ENCODE data around the gene AQP2. TPM values are rescaled to one million over a fixed set of nuclear protein-coding genes. Genes with fewer than 3 reads are reported as not detected.

The AQP2 gene
- total and polyA plus RNA-seq, 2 donors (not counting 1 experiment from before 2014, with no cell fraction given) = not detected

- ATAC-seq (ENCODE audit: low read depth) (no peak), DNase-seq (no peak)
- intact Hi-C loops (cut with micrococcal nuclease) = no loop called here
- Histone ChIP-seq H3K79me2 (ENCODE audit: control insufficient read depth, insufficient read depth, low read length) (no peaks in the 10 kb centered on the region), H3K4me1 (ENCODE audit: control insufficient read depth in 2 of 2, insufficient read depth in 2 of 2, low read length in 2 of 2) (no peaks in the 10 kb centered on the region), H3K36me3 (replicated peaks in 1 of 2; ENCODE audit: control extremely low read depth in 1 of 2, control insufficient read depth in 1 of 2, extremely low read depth in 1 of 2, insufficient read depth in 2 of 2, low read length in 1 of 2) (no peaks in the 10 kb centered on the region), H2AFZ (ENCODE audit: insufficient read depth, low read depth, low read length, poor library complexity, severe bottlenecking) (no peak overlapping the region), H3K4me2 (replicated peaks; ENCODE audit: low read depth, low read length, poor library complexity, severe bottlenecking) (no peak overlapping the region), H3K9me3 (ENCODE audit: control extremely low read depth in 1 of 3, control insufficient read depth in 2 of 3, insufficient read depth in 1 of 3, low read length in 2 of 3) (no peaks in the 10 kb centered on the region), H3K27me3 (replicated peaks in 1 of 4; ENCODE audit: control extremely low read depth in 1 of 4, control insufficient read depth in 3 of 4, insufficient read depth in 4 of 4, low read length in 3 of 4) (no peaks in the 10 kb centered on the region), H3K9ac (ENCODE audit: low read length) (no peak overlapping the region), H3K4me3 (ENCODE audit: control extremely low read depth in 1 of 5, extremely low read depth in 1 of 5, insufficient read depth in 1 of 5, low read depth in 2 of 5, low read length in 4 of 5) (no peak overlapping the region), H3K27ac (ENCODE audit: low read length in 2 of 2) (no peak overlapping the region), H4K20me1 (ENCODE audit: control insufficient read depth, insufficient read depth, low read length, poor library complexity, severe bottlenecking) (no peaks in the 10 kb centered on the region)
- POLR2A ChIA-PET = no interaction called here
- no peak for TF ChIP-seq CTCF (IDR thresholded peaks at IDR 0.05)
- no peak for TF ChIP-seq EZH2 (IDR thresholded peaks at IDR 0.05; ENCODE audit: borderline replicate concordance, insufficient read depth, low read depth, low read length, poor library complexity, severe bottlenecking)
- CTCF ChIA-PET = no interaction called here
- Mint-ChIP-seq H3K27me3 (peaks cover 7% of the 10 kb centered on the region), H3K4me3 (no peak overlapping the region), H3K9me3 (ENCODE audit: insufficient read depth) (no peaks in the 10 kb centered on the region), H3K27ac (no peak overlapping the region), H3K4me1 (no peaks in the 10 kb centered on the region)
- WGBS (ENCODE audit: insufficient coverage) = 88% methylated on average over 1 of the region's 7 CpGs
Observed at GRCh38 chr12:49923035-49923644, 27.4 kb upstream of the AQP2 start.

GRCh38 chr12:49923880-49924556, 26.5 kb upstream of the AQP2 start:
- Mint-ChIP-seq H3K4me3 (no peak overlapping the region), H3K27ac (no peak overlapping the region), H3K4me1 (no peaks in the 10 kb centered on the region), H3K9me3 (ENCODE audit: insufficient read depth) (no peaks in the 10 kb centered on the region), H3K27me3 (peaks cover 7% of the 10 kb centered on the region)
- intact Hi-C loops (cut with micrococcal nuclease) = no loop called here
- no peak for DNase-seq
- no peak overlapping the region for H3K27ac ChIP-seq (ENCODE audit: low read length in 2 of 2)
- no peak for ATAC-seq (ENCODE audit: low read depth)
- no peaks in the 10 kb centered on the region for H3K36me3 ChIP-seq (replicated peaks in 1 of 2; ENCODE audit: control extremely low read depth in 1 of 2, control insufficient read depth in 1 of 2, extremely low read depth in 1 of 2, insufficient read depth in 2 of 2, low read length in 1 of 2)
- ChIA-PET POLR2A (no interaction called here), CTCF (no interaction called here)
- H3K27me3 ChIP-seq (replicated peaks in 1 of 4; ENCODE audit: control extremely low read depth in 1 of 4, control insufficient read depth in 3 of 4, insufficient read depth in 4 of 4, low read length in 3 of 4) = no peaks in the 10 kb centered on the region
- H2AFZ ChIP-seq (ENCODE audit: insufficient read depth, low read depth, low read length, poor library complexity, severe bottlenecking) = no peak overlapping the region
- H3K4me2 ChIP-seq (replicated peaks; ENCODE audit: low read depth, low read length, poor library complexity, severe bottlenecking) = no peak overlapping the region
- TF ChIP-seq CTCF (IDR thresholded peaks at IDR 0.05) = no peak
- TF ChIP-seq EZH2 (IDR thresholded peaks at IDR 0.05; ENCODE audit: borderline replicate concordance, insufficient read depth, low read depth, low read length, poor library complexity, severe bottlenecking) = no peak
- WGBS (ENCODE audit: insufficient coverage) = 89% methylated on average over 4 of the region's 15 CpGs
- H3K9ac ChIP-seq (ENCODE audit: low read length) = no peak overlapping the region
- H3K4me3 ChIP-seq (ENCODE audit: control extremely low read depth in 1 of 5, extremely low read depth in 1 of 5, insufficient read depth in 1 of 5, low read depth in 2 of 5, low read length in 4 of 5) = no peak overlapping the region
- H4K20me1 ChIP-seq (ENCODE audit: control insufficient read depth, insufficient read depth, low read length, poor library complexity, severe bottlenecking) = no peaks in the 10 kb centered on the region
- no peaks in the 10 kb centered on the region for H3K79me2 ChIP-seq (ENCODE audit: control insufficient read depth, insufficient read depth, low read length)
- H3K9me3 ChIP-seq (ENCODE audit: control extremely low read depth in 1 of 3, control insufficient read depth in 2 of 3, insufficient read depth in 1 of 3, low read length in 2 of 3) = no peaks in the 10 kb centered on the region
- no peaks in the 10 kb centered on the region for H3K4me1 ChIP-seq (ENCODE audit: control insufficient read depth in 2 of 2, insufficient read depth in 2 of 2, low read length in 2 of 2)
